NCI-H2227 treated with DMSO at 0.1 percent for 48 hours (cell line): ENCODE data around the gene MPZL1.
"Not testable (repeated sequence)": the region's sequence is repeated elsewhere in the genome, so short reads cannot be mapped to it uniquely, and the experiment has no call there.

Experiments
- DNase-seq: peaks from one replicate; lab custom pipeline; 2025; lab: John Stamatoyannopoulos, UW

Gene MPZL1

DNA sequence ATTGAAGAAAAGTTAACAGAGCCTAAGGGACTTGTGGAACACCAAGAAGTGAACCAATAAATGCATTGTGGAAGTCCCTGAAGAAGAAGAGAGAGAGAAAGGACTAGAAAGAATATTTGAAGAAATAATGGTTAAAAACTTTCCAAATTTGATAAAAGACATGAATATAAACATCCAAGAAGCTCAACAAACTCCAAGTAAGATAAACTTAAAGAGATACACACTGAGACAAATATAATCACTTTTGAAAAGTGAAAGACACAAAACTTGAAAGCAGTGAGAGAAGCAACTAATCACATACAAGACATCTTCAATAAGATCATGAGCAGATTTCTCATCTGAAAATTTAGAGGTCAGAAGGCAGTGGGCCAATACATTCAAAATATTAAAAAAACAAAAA, 91.2 kb downstream of the MPZL1 start:
- DNase-seq: no peak

DNA sequence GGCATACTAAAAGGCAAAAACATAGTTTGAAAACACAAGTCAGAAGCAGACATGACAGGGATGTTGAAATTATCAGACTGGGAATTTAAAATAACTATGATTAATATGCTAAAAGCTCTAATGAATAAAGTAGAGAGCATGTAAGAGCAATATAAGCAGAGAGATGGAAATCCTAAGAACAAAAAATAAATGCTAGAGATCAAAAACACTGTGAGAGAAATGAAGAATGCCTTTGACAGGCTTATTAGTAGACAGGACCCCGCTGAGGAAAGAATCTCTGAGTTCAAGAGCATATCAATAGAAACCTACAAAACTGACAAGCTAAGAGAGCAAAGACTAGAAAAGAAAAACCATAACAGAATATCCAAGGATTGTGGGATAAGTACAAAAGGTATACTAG, 93.9 kb downstream of the MPZL1 start:
- no peak for DNase-seq

DNA sequence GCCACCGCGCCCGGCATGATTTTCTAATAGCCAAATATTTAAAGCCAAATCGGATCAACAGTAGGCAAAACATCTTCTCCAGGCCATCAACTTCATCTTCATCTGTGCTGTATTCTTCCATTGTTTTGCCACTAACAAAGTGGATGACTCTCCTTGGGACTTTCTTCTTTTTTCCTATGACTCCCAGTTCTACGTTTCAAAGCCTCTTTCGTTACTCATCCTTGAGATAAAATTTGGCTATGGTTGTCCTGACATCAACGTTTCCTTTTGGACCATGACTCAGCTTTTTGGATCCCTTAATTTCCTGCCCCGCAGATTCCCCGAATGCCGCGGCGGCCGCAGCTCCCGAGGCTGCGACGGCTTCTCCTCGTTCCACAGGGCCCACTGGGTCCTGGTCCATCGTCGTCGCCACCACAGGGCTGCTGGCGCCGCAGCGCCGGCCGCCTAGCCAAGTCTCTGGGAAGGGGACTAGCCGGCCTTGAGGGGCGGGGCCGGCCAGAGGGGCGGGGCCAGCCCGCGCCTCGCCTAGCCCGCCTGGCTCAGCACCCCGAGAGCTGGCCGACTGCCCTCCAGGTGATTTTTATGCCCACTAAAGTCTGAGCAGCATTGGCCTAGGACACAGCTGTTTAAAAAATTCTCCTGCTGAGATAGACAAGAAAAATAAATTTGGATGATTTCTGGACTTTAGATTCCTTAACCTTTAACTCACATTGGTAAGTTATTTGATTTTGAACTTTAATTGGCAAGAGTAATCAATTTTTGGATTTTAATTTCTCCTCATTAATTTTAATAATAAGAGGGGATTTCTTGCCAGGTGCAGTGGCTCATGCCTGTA, 98.3 kb downstream of the MPZL1 start:
- DNase-seq: peak; percentile 53

DNA sequence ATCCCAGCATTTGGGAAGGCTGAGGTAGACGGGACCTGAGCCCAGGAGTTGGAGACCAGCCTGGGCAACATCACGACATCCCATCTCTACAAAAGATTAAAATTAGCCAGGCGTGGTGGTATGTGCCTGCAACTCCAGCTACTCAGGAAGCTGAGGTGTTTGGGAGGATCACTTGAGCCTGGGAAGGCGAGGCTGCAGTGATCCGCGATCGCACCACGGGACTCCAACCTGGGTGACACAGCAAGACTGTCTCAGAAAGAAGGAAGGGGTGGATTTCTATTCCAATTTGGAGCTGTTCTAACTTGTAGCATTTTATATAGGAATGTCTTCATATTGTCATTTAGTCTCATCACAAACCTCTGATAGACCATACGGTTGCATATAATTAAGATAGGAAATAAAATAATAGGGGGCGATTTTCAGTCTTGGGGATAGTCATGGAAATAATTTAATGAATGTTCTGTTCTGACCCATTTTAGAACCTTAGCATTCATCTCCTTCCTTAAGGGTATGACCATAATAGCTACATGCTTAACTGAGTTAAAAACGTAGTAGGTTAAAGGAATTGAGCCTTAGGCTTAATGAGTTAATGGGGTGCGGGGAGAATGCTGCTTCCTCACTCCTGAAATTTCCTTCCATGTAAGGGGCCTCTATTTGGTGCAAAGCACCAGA, 99.0 kb downstream of the MPZL1 start:
- DNase-seq: no peak

DNA sequence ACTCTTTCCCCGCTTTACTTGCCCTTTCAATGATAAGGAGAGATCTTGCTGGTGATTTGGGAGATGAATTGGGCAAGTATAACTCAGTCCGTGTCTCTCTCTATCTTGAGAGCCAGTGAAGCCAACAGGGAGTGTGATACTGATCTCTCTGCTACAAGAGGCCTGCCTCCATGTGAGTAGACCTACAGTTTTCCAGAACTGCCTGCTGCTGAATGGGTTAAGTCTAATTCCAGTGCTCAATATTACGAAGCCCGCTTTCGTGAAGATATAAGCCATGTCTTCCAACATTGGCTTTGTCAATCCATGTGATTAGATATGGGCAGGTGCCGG, 99.5 kb downstream of the MPZL1 start:
- no peak for DNase-seq

DNA sequence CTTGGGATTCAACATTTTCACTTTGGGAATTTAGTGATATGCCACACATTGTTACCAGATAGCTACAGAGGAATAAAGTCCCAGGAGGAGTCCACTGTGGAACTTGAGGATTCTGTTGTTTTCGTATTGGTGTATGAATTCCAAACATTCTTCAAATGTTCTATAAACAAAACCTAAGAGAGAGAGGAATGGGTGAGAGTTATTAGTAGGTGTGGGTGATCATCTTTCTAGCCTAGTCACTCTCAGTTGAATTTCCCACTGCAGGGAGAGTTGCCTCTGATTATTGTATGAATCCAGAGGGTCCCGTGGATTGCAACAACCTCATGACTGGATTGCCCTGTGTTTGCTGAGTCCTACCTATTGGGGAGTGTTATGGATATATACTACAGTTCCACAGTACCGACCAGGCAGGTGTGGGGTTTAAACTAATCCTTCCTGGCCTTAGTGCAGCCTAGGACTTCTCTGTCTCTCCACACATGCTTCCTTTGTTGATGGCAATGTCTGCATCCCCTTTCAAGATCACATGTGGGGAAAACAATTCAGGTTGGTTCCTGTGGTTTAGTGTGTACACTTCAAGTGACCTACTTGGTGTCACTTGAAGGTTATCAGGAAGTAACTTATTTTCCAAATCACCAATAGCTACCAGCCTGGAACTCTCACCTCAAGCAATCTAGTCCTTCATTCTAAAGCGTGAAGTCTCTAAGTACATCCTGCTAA, 100.3 kb downstream of the MPZL1 start:
- DNase-seq: no peak

DNA sequence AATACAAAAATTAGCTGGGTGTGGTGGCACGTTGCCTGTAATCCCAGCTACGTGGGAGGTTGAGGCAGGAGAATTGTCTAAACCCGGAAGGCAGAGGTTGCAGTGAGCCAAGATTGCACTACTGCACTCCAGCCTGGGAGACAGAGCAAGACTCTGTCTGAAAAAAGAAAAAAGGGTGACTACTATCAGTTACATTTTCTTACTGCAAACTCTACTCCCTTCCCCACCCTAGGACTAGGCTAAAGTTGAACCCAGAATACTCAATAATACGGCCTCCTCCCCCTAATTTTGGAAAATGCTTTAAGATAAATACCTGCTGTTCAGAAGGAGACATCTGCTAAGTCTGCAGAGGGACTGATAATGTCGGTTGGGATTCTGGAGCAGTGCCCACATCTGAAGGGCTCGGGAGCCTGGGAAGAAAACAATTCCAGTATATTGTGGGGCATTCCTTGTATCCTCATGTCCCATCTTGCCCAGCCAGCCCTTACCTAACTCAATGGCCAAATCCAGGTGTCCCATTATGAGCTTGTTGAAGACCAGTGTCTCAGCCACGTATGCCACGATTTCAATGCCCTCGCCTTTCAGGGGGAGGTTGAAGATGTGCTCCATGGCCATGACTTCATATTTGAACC, 102.5 kb downstream of the MPZL1 start:
- no peak for DNase-seq

DNA sequence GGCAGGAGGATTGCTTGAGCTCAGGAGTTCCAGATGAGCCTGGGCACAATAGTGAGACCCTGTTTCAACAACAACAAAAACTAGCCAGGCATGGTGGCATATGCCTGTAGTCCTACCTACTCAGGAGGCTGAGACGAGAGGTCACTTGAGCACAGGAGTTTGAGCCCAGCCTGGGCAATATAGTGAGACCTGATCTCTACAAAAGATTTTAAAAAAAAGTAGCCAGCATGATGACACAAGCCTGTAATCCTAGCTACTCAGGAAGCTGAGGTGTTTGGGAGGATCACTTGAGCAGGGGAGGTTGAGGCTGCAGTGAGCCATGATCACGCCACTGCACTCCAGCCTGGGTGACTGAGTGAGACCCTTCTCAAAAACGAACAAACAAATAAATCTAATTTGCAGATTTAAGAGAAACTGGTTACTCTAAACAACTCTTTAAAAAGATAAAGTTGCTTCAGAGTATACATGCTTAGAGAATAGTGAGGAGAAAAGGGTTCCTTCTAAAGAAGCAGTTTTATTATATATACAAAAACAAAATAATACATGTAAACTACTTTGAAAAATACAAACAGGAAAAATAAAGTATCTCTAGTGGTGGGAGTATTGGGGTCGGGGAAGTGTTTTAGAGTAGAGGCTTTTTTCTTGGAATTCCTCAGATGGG, 103.8 kb downstream of the MPZL1 start:
- no peak for DNase-seq

DNA sequence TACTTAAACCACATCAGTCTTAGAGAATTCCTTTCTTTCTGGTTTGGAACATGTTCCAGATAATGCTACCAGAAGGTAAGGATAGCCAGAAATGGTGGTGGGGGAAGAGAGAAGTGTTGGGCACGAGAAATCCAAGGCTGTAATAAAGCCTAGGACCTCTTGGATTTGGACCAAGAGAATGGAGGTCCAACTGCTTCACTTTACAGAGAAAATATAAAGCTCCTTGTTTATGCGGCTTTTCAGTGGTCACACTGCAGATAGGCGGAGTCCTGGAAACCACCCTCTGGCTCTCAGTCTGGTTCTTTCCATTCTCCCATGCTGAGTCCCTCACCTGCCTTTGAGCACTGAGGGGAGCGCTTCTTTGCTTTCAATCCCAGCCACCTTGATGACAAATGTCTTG, 104.3 kb downstream of the MPZL1 start:
- no peak for DNase-seq

DNA sequence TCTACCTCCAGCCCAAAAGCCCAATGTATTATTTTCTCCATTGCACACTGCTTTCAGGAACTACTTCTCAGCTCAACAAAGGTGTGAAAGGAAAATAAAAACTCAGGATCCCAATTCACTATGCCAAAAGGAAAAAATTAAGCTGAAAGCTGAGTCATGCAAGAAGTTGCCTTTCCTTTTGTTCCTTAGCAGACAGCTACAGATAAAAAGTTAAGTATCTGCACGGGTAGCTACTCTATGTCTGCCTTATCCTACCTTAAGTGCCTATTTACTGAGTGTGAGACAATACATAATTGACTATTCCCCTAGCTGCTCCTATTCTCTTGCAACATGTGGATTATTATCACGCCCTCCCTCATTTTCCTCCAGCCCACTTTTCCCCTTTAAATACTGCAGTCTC, 108.1 kb downstream of the MPZL1 start:
- DNase-seq: peak; percentile 60

DNA sequence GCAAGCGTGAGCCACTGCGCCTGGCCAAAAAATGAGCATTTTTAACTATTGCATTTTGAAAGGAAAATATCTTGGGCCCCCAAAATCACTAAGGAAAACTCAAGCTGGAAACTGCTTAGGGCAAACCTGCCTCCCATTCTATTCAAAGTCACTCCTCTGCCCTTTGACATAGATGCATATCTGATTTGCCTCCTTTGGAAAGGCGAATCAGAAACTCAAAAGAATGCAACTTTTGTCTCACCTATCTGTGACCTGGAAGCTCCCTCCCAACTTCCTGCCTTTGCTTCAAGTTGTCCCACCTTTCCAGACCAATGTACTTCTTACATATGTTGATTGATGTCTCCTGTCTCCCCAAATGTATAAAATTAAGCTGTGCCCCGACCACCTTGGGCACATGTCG, 108.9 kb downstream of the MPZL1 start:
- DNase-seq: not testable (repeated sequence)

DNA sequence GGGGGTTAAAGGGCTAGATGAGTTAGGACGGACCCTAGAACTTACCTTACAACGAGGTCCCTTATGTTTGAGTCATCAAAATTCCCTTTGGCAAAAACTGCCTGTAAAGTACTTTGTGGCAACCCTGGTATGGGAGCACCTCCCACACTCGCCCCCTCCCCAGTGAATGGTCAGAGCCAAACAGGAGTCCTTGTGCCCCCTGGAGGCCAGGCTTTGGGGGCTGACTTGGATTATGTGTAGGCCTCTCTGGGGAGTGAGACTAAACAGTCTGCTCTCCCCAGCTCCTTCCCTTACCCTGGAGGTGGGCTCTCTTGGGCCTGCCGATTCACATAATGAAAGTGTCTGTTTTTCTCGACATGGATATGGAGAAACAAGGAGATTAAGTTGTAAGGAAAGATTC, 110.9 kb downstream of the MPZL1 start:
- no peak for DNase-seq

DNA sequence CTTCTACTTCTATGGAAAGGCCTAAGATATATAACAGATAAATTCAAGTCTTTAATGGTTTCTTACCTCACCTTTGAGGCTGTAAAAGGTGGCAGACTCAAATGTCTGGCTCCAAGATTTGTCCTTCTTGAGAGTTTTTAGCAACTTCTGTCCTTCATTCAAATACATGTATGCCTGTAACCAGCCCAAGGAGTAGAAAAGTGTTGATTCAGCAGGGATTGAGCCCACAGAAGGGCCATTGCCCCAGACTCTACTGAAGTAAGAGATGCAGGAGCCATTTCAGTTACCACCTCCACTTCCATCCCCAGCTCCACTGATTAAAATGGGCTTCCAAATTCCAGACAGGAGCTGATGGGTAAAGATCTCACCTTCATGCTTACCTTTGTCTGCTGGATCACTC, 112.1 kb downstream of the MPZL1 start:
- DNase-seq: no peak

DNA sequence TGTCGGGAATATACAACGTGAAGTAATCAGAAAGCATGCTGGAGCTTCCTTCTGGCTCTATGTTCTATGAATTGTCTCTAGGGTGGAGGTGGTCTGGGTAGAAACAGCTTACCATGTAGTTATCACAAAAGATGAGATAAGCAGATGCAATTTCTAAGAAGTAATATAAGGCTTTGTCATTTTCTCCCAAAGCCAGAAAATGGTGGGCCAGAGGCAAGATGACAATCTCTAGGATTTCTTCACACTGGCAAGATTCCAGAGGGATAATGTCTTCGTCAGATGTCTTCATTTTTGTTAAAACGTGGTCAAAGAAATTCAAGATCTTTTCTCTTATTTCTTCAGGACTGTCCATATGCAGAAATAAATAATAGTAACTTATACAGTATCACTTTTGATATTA, 114.4 kb downstream of the MPZL1 start:
- DNase-seq: no peak

DNA sequence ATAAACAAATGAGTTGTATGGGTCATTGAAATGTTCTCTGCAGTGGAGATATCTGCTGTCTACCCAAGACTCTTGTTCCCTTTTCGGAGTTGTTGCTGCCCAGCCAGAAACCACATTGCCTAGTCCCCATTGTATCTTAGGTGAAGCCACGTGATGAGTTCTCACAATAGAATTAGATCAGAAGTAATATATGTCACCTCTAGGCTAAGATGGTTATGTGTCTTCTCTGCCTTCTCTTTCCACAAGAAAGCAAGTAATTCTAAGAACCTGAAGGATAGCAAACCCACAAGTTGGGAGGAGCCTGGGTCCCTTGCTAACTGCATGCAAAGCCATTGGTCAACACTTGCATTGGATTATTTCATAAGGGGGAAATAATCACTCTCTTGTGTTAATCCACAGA, 115.5 kb downstream of the MPZL1 start:
- no peak for DNase-seq

DNA sequence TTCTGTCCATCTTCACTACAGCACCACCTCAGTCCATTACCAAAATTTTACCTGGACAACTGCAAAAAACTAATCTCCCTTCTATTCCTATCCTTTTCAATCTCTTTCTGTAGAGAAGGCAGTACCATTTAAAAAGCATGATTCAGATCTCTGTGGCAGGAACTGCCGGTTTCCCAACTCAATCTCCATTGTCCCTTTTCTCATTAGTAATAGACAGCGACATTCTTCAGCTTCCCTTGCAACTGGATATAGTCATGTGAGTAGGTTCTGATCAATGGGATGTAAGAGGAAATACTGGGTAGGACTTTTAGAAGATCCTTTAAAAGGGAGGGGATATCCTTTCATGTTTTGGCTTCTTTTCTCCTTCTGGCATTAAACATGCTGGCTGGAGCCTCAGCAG, 117.2 kb downstream of the MPZL1 start:
- DNase-seq: no peak
